ENCODE measurements around the gene CSF3R. TPM values are rescaled to one million over a fixed set of nuclear protein-coding genes. Genes with fewer than 3 reads are reported as not detected.

CSF3R gene
- polyA plus RNA-seq, 1 of the 3 experiments (the other 2 are of a cell fraction): not detected

DNA sequence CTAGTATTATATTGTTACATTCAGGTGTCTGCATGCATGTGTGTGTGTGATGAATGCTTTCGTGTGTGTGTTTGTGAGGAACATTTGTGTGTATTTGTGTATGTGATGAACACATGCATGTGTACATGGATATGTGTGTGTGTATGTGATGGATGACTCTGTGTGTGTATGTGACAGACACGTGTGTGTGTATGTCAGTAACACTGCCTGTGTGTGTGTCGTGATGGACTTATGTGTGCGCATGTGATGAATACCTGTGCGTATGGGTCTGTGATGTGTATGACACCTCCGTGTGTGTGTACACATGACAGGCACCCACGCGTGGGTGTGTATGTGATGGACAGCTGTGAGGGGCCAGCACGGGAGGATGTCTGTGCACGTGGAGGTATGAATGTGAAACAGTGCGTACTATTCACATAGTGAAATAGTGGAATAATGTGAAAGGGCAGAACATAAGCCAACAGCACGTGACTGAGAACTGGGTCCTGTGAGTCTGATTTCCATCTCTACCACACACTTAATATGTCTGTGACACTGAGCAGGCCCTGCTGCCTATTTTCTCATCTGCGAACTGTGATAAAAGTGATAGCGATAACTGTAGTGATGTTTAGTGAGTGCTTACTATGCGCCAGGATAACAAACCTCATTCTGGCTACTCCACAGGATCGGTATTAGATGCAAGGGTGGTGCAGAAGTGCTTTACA, 41.8 kb upstream of the CSF3R start:
- CTCF ChIA-PET: interaction anchor here (1.5 to 4.7 kb wide), 2 partner anchors 8 to 66 kb away, joined by 4 to 41 read pairs; no protein-coding TSS in a partner anchor
- Histone ChIP-seq H3K4me1 (ENCODE audit: control insufficient read depth in 1 of 2, insufficient read depth in 2 of 2, low read depth in 1 of 2, low read length in 1 of 2) (peaks cover 0 to 12% of the 10 kb centered on the region in 2 experiments; a peak in 1 of 4 replicates), H3K27ac (ENCODE audit: low read depth in 2 of 2, low read length in 1 of 2) (no peak overlapping the region), H3K9ac (no peak overlapping the region), H3K4me3 (ENCODE audit: low read depth in 2 of 2, low read length in 1 of 2) (no peak overlapping the region), H3K36me3 (replicated peaks in 1 of 2; ENCODE audit: control insufficient read depth in 1 of 2, insufficient read depth in 2 of 2, low read length in 1 of 2) (no peaks in the 10 kb centered on the region), H3K4me2 (no peak overlapping the region), H3K27me3 (ENCODE audit: insufficient read depth) (no peaks in the 10 kb centered on the region), H3K9me3 (no peaks in the 10 kb centered on the region), H3K9me2 (no peaks in the 10 kb centered on the region), H3K79me2 (ENCODE audit: insufficient read depth) (no peaks in the 10 kb centered on the region), H2AFZ (ENCODE audit: low read depth) (no peak overlapping the region), H3F3A (replicated peaks; ENCODE audit: insufficient read depth) (no peaks in the 10 kb centered on the region), H4K20me1 (ENCODE audit: insufficient read depth) (no peaks in the 10 kb centered on the region)
- DNase-seq: peak; percentile 74
- TF ChIP-seq RXRA (IDR thresholded peaks at IDR 0.05; ENCODE audit: borderline replicate concordance, low read depth): no peak
- TF ChIP-seq, protein P1, sequence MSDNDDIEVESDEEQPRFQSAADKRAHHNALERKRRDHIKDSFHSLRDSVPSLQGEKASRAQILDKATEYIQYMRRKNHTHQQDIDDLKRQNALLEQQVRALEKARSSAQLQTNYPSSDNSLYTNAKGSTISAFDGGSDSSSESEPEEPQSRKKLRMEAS (IDR thresholded peaks at IDR 0.05; ENCODE audit: low read depth): no peak
- TF ChIP-seq GATA2 (CRISPR knock-in tag; IDR thresholded peaks at IDR 0.05): peak; percentile 99
- TF ChIP-seq, protein P2, sequence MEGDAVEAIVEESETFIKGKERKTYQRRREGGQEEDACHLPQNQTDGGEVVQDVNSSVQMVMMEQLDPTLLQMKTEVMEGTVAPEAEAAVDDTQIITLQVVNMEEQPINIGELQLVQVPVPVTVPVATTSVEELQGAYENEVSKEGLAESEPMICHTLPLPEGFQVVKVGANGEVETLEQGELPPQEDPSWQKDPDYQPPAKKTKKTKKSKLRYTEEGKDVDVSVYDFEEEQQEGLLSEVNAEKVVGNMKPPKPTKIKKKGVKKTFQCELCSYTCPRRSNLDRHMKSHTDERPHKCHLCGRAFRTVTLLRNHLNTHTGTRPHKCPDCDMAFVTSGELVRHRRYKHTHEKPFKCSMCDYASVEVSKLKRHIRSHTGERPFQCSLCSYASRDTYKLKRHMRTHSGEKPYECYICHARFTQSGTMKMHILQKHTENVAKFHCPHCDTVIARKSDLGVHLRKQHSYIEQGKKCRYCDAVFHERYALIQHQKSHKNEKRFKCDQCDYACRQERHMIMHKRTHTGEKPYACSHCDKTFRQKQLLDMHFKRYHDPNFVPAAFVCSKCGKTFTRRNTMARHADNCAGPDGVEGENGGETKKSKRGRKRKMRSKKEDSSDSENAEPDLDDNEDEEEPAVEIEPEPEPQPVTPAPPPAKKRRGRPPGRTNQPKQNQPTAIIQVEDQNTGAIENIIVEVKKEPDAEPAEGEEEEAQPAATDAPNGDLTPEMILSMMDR (IDR thresholded peaks at IDR 0.05): no peak
- TF ChIP-seq, protein P3, sequence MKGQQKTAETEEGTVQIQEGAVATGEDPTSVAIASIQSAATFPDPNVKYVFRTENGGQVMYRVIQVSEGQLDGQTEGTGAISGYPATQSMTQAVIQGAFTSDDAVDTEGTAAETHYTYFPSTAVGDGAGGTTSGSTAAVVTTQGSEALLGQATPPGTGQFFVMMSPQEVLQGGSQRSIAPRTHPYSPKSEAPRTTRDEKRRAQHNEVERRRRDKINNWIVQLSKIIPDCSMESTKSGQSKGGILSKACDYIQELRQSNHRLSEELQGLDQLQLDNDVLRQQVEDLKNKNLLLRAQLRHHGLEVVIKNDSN (IDR thresholded peaks at IDR 0.05; ENCODE audit: borderline replicate concordance, low read depth): peak; percentile 32; the same call in 1 of the 2 replicates
- TF ChIP-seq, protein P4, sequence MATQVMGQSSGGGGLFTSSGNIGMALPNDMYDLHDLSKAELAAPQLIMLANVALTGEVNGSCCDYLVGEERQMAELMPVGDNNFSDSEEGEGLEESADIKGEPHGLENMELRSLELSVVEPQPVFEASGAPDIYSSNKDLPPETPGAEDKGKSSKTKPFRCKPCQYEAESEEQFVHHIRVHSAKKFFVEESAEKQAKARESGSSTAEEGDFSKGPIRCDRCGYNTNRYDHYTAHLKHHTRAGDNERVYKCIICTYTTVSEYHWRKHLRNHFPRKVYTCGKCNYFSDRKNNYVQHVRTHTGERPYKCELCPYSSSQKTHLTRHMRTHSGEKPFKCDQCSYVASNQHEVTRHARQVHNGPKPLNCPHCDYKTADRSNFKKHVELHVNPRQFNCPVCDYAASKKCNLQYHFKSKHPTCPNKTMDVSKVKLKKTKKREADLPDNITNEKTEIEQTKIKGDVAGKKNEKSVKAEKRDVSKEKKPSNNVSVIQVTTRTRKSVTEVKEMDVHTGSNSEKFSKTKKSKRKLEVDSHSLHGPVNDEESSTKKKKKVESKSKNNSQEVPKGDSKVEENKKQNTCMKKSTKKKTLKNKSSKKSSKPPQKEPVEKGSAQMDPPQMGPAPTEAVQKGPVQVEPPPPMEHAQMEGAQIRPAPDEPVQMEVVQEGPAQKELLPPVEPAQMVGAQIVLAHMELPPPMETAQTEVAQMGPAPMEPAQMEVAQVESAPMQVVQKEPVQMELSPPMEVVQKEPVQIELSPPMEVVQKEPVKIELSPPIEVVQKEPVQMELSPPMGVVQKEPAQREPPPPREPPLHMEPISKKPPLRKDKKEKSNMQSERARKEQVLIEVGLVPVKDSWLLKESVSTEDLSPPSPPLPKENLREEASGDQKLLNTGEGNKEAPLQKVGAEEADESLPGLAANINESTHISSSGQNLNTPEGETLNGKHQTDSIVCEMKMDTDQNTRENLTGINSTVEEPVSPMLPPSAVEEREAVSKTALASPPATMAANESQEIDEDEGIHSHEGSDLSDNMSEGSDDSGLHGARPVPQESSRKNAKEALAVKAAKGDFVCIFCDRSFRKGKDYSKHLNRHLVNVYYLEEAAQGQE (IDR thresholded peaks at IDR 0.05; ENCODE audit: low read depth, low read length): no peak
- TF ChIP-seq MXI1 (IDR thresholded peaks at IDR 0.05; ENCODE audit: low read depth, low read length): peak; percentile 53; the same call in 1 of the 2 replicates
- no peak for TF ChIP-seq FOXM1 (IDR thresholded peaks at IDR 0.05; ENCODE audit: low read depth)
- peak; percentile 88 for TF ChIP-seq CHD2 (IDR thresholded peaks at IDR 0.05; ENCODE audit: low read length, partially characterized antibody)
- TF ChIP-seq, protein P5, sequence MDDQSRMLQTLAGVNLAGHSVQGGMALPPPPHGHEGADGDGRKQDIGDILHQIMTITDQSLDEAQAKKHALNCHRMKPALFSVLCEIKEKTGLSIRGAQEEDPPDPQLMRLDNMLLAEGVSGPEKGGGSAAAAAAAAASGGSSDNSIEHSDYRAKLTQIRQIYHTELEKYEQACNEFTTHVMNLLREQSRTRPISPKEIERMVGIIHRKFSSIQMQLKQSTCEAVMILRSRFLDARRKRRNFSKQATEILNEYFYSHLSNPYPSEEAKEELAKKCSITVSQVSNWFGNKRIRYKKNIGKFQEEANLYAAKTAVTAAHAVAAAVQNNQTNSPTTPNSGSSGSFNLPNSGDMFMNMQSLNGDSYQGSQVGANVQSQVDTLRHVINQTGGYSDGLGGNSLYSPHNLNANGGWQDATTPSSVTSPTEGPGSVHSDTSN (IDR thresholded peaks at IDR 0.05): no peak
- no peak for TF ChIP-seq ELF1 (IDR thresholded peaks at IDR 0.05)
- no peak for TF ChIP-seq SMC3 (IDR thresholded peaks at IDR 0.05; ENCODE audit: low read depth, low read length)
- no peak for TF ChIP-seq EZH2phosphoT487 (IDR thresholded peaks at IDR 0.05; ENCODE audit: borderline replicate concordance, low read depth)
- no peak for TF ChIP-seq TEAD4 (IDR thresholded peaks at IDR 0.05; ENCODE audit: borderline replicate concordance, insufficient read depth)
- peak; percentile 88 for TF ChIP-seq RCOR1 (IDR thresholded peaks at IDR 0.05; ENCODE audit: low read length)
- no peak for TF ChIP-seq FOXJ3 (CRISPR knock-in tag; IDR thresholded peaks at IDR 0.05)
- TF ChIP-seq, protein P6, sequence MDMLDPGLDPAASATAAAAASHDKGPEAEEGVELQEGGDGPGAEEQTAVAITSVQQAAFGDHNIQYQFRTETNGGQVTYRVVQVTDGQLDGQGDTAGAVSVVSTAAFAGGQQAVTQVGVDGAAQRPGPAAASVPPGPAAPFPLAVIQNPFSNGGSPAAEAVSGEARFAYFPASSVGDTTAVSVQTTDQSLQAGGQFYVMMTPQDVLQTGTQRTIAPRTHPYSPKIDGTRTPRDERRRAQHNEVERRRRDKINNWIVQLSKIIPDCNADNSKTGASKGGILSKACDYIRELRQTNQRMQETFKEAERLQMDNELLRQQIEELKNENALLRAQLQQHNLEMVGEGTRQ (IDR thresholded peaks at IDR 0.05; ENCODE audit: borderline replicate concordance, low read depth, low read length): no peak; the same call in 1 of the 2 replicates
- no peak for TF ChIP-seq RAD21 (IDR thresholded peaks at IDR 0.05; ENCODE audit: low read length)
- peak in 1 of 2 experiments; percentile 81; a peak in 2 of 4 replicates for TF ChIP-seq EP300 (IDR thresholded peaks at IDR 0.05; ENCODE audit: borderline replicate concordance in 1 of 2, low read depth in 1 of 2, low read length in 1 of 2)
- TF ChIP-seq GABPA (IDR thresholded peaks at IDR 0.05; ENCODE audit: low read depth): no peak
- TF ChIP-seq, protein P7, sequence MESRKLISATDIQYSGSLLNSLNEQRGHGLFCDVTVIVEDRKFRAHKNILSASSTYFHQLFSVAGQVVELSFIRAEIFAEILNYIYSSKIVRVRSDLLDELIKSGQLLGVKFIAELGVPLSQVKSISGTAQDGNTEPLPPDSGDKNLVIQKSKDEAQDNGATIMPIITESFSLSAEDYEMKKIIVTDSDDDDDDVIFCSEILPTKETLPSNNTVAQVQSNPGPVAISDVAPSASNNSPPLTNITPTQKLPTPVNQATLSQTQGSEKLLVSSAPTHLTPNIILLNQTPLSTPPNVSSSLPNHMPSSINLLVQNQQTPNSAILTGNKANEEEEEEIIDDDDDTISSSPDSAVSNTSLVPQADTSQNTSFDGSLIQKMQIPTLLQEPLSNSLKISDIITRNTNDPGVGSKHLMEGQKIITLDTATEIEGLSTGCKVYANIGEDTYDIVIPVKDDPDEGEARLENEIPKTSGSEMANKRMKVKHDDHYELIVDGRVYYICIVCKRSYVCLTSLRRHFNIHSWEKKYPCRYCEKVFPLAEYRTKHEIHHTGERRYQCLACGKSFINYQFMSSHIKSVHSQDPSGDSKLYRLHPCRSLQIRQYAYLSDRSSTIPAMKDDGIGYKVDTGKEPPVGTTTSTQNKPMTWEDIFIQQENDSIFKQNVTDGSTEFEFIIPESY (IDR thresholded peaks at IDR 0.05; ENCODE audit: borderline replicate concordance, low read depth): no peak
- no peak for TF ChIP-seq NRF1 (IDR thresholded peaks at IDR 0.05; ENCODE audit: low read depth, low read length)
- 48% methylated on average over 15 of the region's 16 CpGs for WGBS (ENCODE audit: low lambda C conversion rate)
- POLR2A ChIA-PET: no interaction called here
